Fibroblast of peridontal ligament (primary cell): Measurements from ENCODE around the gene GEMIN2.
"Not testable (repeated sequence)": the region's sequence is repeated elsewhere in the genome, so short reads cannot be mapped to it uniquely, and the experiment has no call there.

Experiments
- DNase-seq: peaks from one replicate; pipeline ENCODE4 v3.0.0-alpha.2; 2010; ENCODE audit errors: extremely low read depth

Gene GEMIN2

GRCh38 chr14:39176263-39177167 is 62.4 kb downstream of the GEMIN2 start:
- DNase-seq, result no peak

GRCh38 chr14:39177168-39177545 is 63.0 kb downstream of the GEMIN2 start:
- no peak for DNase-seq

DNA sequence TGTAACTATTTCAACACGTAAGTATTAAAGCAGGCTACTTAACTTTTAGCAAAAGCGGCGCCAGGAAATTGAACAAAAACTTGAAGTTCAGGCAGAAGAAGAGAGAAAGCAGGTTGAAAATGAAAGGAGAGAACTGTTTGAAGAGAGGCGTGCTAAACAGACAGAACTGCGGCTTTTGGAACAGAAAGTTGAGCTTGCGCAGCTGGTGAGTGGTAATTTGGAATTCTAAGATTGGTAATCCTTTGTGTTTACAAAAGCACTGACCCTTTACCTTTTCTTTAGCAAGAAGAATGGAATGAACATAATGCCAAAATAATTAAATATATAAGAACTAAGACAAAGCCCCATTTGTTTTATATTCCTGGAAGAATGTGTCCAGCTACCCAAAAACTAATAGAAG is 64.9 kb downstream of the GEMIN2 start:
- DNase-seq, result no peak

- no peak for DNase-seq
These were observed 66.4 kb downstream of the GEMIN2 start for GRCh38 chr14:39180553-39180952.

GRCh38 chr14:39181026-39181692 is 67.0 kb downstream of the GEMIN2 start:
- DNase-seq, result no peak

- no peak for DNase-seq
These were observed 67.5 kb downstream of the GEMIN2 start for GRCh38 chr14:39181693-39182047.

DNA sequence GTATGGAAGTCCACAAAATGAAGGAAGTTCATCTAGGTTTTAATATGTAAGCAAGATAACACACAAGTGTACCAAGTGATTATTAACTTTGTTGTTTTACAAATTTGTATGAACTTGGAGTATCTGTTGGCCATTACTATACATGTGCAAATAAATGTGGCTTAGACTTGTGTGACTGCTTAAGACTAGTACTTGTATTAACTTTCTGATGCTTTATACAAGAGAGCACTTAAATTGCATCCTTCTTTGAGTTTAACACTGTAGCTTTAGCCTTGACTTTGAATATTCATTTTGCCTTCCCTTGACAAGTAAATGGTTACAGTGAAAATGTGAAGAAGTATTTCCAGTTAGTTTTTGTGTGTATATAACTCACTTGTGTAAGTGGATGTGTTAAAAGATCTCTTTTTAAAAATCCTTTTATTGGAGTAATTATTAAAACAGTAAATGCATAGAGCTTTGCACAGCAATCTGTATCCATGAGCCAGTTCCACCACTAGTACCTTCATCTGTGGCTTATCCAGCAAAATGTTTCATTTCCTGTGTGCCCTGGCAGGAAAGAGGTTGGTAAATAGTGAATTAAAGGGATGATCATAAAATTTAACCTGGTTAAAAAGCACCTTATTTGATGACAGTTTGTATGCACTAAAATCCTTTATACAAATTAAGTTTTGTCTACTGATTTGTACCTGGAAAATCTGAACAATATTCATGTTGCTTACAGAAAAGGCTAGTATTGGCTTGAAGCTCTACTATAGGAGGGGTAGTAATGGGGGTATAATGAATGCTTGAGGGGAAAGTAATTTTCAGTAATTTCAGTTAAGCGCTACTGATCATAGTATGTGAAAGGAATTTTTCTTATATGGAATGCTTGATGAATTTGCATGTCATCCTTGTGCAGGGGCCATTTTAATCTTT is 68.9 kb downstream of the GEMIN2 start:
- no peak for DNase-seq

DNA sequence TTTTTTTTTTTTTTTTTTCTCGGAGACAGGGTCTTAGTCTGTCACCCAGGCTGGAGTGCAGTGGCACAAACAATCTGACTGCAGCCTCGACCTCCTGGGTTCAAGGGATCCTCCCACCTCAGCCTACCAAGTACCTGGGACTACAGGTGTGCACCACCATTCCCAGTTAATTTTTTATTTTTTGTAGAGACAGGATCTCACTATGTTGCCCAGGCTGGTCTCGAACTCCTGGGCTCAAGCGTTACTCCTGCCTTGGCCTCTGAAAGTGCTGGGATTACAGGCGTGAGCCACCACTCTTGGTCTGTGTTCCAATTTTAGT is 69.5 kb downstream of the GEMIN2 start:
- not testable (repeated sequence) for DNase-seq

DNA sequence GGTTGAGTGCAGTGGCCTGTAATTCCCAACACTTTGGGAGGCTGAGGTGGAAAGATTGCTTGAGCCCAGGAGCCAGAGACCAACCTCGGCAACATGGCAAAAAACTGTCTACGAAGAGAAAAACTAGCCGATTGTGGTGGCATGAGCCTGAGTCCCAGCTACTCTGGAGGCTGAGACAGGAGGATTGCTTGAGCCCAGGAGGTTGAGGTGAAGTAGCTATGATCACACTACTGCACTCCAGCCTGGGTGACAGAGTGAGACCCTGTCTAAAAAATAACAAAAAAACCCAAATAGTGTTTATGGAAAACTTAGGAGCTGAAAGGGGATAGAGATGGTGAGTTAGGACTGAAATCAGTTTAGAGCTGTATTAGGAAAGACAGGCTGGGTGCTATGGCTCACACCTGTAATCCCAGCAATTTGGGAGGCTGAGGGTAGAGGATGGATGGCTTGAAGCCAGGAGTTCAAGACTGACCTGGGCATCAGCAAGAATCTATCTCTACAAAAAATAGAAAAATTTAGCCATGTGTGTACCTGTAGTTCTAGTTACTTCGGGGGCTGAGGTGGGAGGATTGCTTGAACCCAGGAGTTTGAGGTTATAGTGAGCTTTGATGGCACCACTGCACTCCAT is 70.6 kb downstream of the GEMIN2 start:
- DNase-seq, result no peak

- no peak for DNase-seq
These were observed 71.3 kb downstream of the GEMIN2 start for GRCh38 chr14:39185256-39186049.
